SK-N-SH (cell line): ENCODE data around the gene CDX1. TPM values are rescaled to one million over a fixed set of nuclear protein-coding genes. Genes with fewer than 3 reads are reported as not detected.

Source experiments
- CTCF ChIA-PET: fragments of 300-600, 350-600 bp; formaldehyde crosslinking; extraction: SDS; loops from one replicate; lab custom pipeline; 2021; lab: Yijun Ruan, JAX
- POLR2A ChIA-PET: fragments of 350-600 bp; sonication (Branson Sonifier 250); formaldehyde crosslinking; extraction: SDS; loops from one replicate; lab custom pipeline; 2020; ENCODE audit warnings: antibody characterized with exemption, inconsistent platforms; lab: Yijun Ruan, JAX
- DNase-seq: peaks from one replicate; pipeline ENCODE4 v3.0.0; 2012
- H2AFZ ChIP-seq: fragments of 200-600 bp; sonication (generic); 2 replicates; pipeline ENCODE4 v1.8.1; 2016; ENCODE audit warnings: antibody characterized with exemption, mild to moderate bottlenecking, low read depth
- H3F3A ChIP-seq: fragments of 200-600 bp; sonication (generic); replicated peaks from 2 replicates; pipeline ENCODE3; 2016; ENCODE audit warnings: antibody characterized with exemption, mild to moderate bottlenecking; ENCODE audit not compliant: insufficient read depth
- H3K27ac ChIP-seq, 2 experiments: fragments of 200-500 bp in 1 of 2; fragments of 200-600 bp in 1 of 2; sonication (Bioruptor generic) in 1 of 2; sonication (generic), shearing (Covaris generic) in 1 of 2; 2 replicates each; pipeline versions ENCODE4 v1.5.1 to v1.6.1; 2014 to 2016; ENCODE audit warnings: low read depth in 2 of 2, inconsistent platforms in 1 of 2, low read length in 1 of 2, mild to moderate bottlenecking in 1 of 2, mixed read lengths in 1 of 2
- H3K27me3 ChIP-seq: fragments of 200-600 bp; sonication (generic), shearing (Covaris generic); 2 replicates; pipeline ENCODE4 v1.6.1; 2016; ENCODE audit warnings: mixed run types; ENCODE audit not compliant: insufficient read depth
- H3K36me3 ChIP-seq, 2 experiments: fragments of 200-500 bp in 1 of 2; fragments of 200-600 bp in 1 of 2; sonication (Bioruptor generic) in 1 of 2; sonication (generic) in 1 of 2; replicated peaks in 1 of 2; 2 replicates each; pipeline versions ENCODE3 to v1.5.1; 2014 to 2016; ENCODE audit warnings: low read length in 1 of 2, mild to moderate bottlenecking in 1 of 2; ENCODE audit not compliant: insufficient read depth in 2 of 2, control insufficient read depth in 1 of 2
- H3K4me1 ChIP-seq, 2 experiments: fragments of 200-500 bp in 1 of 2; fragments of 200-600 bp in 1 of 2; sonication (Bioruptor generic) in 1 of 2; sonication (generic), shearing (Covaris generic) in 1 of 2; 2 replicates each; pipeline versions ENCODE4 v1.5.1 to v1.6.1; 2014 to 2016; ENCODE audit warnings: low read depth in 1 of 2, low read length in 1 of 2, mixed run types in 1 of 2; ENCODE audit not compliant: insufficient read depth in 2 of 2, control insufficient read depth in 1 of 2
- H3K4me2 ChIP-seq: fragments of 200-600 bp; sonication (generic), shearing (Covaris generic); 2 replicates; pipeline ENCODE4 v1.6.1; 2017; ENCODE audit warnings: mixed run types
- H3K4me3 ChIP-seq, 2 experiments: fragments of 200-500 bp in 1 of 2; fragments of 200-600 bp in 1 of 2; sonication (Bioruptor generic) in 1 of 2; sonication (generic), shearing (Covaris generic) in 1 of 2; 2 replicates each; pipeline versions ENCODE4 v1.5.1 to v1.8.1; 2014 to 2016; ENCODE audit warnings: low read depth in 2 of 2, inconsistent platforms in 1 of 2, low read length in 1 of 2, mild to moderate bottlenecking in 1 of 2, mixed read lengths in 1 of 2, moderate library complexity in 1 of 2
- H3K79me2 ChIP-seq: fragments of 200-600 bp; sonication (generic); 2 replicates; pipeline ENCODE4 v1.8.1; 2017; ENCODE audit warnings: mild to moderate bottlenecking; ENCODE audit not compliant: insufficient read depth
- H3K9ac ChIP-seq: fragments of 200-600 bp; sonication (generic); 2 replicates; pipeline ENCODE4 v1.6.1; 2017; ENCODE audit warnings: mixed run types
- H3K9me2 ChIP-seq: fragments of 200-600 bp; sonication (generic); 2 replicates; pipeline ENCODE4 v1.6.1; 2017; ENCODE audit warnings: mixed run types
- H3K9me3 ChIP-seq: fragments of 200-600 bp; sonication (generic); 2 replicates; pipeline ENCODE4 v1.6.1; 2017; ENCODE audit warnings: mixed run types, mild to moderate bottlenecking, moderate library complexity
- H4K20me1 ChIP-seq: fragments of 200-600 bp; sonication (generic); 2 replicates; pipeline ENCODE4 v1.6.1; 2017; ENCODE audit warnings: mild to moderate bottlenecking, mixed run types; ENCODE audit not compliant: insufficient read depth
- CHD2 ChIP-seq: fragments of 150-350 bp; IDR thresholded peaks from 2 replicates; pipeline ENCODE4 v1.6.1; 2018; ENCODE audit warnings: low read length; ENCODE audit not compliant: partially characterized antibody
- CTCF ChIP-seq: fragments of 200-600 bp; sonication (generic); IDR thresholded peaks from 2 replicates; pipeline ENCODE4 v1.6.1; 2017; ENCODE audit warnings: antibody characterized with exemption, mild to moderate bottlenecking, moderate library complexity
- ELF1 ChIP-seq: IDR thresholded peaks from 2 replicates; pipeline ENCODE4 v1.4.0; 2012
- EP300 ChIP-seq, 2 experiments: IDR thresholded peaks; 2 replicates each; pipeline versions ENCODE4 v1.4.0 to v1.6.1; 2012; ENCODE audit warnings: borderline replicate concordance in 1 of 2, low read depth in 1 of 2, low read length in 1 of 2
- EZH2phosphoT487 ChIP-seq: fragments of 200-600 bp; sonication (generic); IDR thresholded peaks from 2 replicates; pipeline ENCODE4 v1.6.1; 2017; ENCODE audit warnings: low read depth, mixed run types, mild to moderate bottlenecking, antibody characterized with exemption, moderate library complexity, borderline replicate concordance
- FOSL2 ChIP-seq: IDR thresholded peaks from 2 replicates; pipeline ENCODE4 v1.4.0; 2012; ENCODE audit warnings: low read depth, mild to moderate bottlenecking, moderate library complexity, borderline replicate concordance
- FOXM1 ChIP-seq: IDR thresholded peaks from 2 replicates; pipeline ENCODE4 v1.4.0; 2012; ENCODE audit warnings: low read depth, mild to moderate bottlenecking
- GABPA ChIP-seq: IDR thresholded peaks from 2 replicates; pipeline ENCODE4 v1.4.0; 2012; ENCODE audit warnings: low read depth, mild to moderate bottlenecking
- GATA2 ChIP-seq: sonication (generic); formaldehyde crosslinking; IDR thresholded peaks from 2 replicates; pipeline ENCODE4 v1.5.0; 2020; ENCODE audit warnings: mild to moderate bottlenecking, missing genetic modification reagents
- IRF3 ChIP-seq: fragments of 150-350 bp; IDR thresholded peaks from 2 replicates; pipeline ENCODE4 v1.6.1; 2016; ENCODE audit warnings: mild to moderate bottlenecking, low read depth, low read length
- JUND ChIP-seq: IDR thresholded peaks from 2 replicates; pipeline ENCODE4 v1.4.0; 2012
- MAX ChIP-seq: IDR thresholded peaks from 2 replicates; pipeline ENCODE4 v1.4.0; 2012; ENCODE audit warnings: low read depth
- NFIC ChIP-seq: IDR thresholded peaks from 2 replicates; pipeline ENCODE4 v1.4.0; 2012; ENCODE audit warnings: borderline replicate concordance
- NRF1 ChIP-seq: IDR thresholded peaks from 2 replicates; pipeline ENCODE4 v1.6.1; 2012; ENCODE audit warnings: low read depth, mild to moderate bottlenecking, low read length
- POLR2AphosphoS5 ChIP-seq: IDR thresholded peaks from 2 replicates; pipeline ENCODE4 v1.6.1; 2012; ENCODE audit warnings: low read depth, low read length
- RAD21 ChIP-seq: IDR thresholded peaks from 2 replicates; pipeline ENCODE4 v1.6.1; 2012; ENCODE audit warnings: mild to moderate bottlenecking, low read length
- RCOR1 ChIP-seq: fragments of 150-350 bp; IDR thresholded peaks from 2 replicates; pipeline ENCODE4 v1.6.1; 2017; ENCODE audit warnings: antibody characterized with exemption, low read length
- RFX5 ChIP-seq: IDR thresholded peaks from 2 replicates; pipeline ENCODE4 v1.6.1; 2012; ENCODE audit warnings: mild to moderate bottlenecking, improper control_type of control experiment, low read length
- SMC3 ChIP-seq: IDR thresholded peaks from 2 replicates; pipeline ENCODE4 v1.6.1; 2012; ENCODE audit warnings: low read depth, low read length, improper control_type of control experiment
- TAF1 ChIP-seq: IDR thresholded peaks from 2 replicates; pipeline ENCODE4 v1.6.1; 2012; ENCODE audit warnings: low read depth, mild to moderate bottlenecking, low read length, moderate library complexity, borderline replicate concordance
- TEAD4 ChIP-seq: IDR thresholded peaks from 2 replicates; pipeline ENCODE4 v1.4.0; 2012; ENCODE audit warnings: mild to moderate bottlenecking, borderline replicate concordance; ENCODE audit not compliant: insufficient read depth
- USF1 ChIP-seq: IDR thresholded peaks from 2 replicates; pipeline ENCODE4 v1.4.0; 2012; ENCODE audit warnings: low read depth, borderline replicate concordance
- WGBS: methylation state at CpG from one replicate; pipeline ENCODE4 v1.1.6; 2017; ENCODE audit warnings: low lambda C conversion rate; 5-methylcytosine and 5-hydroxymethylcytosine counted together
- polyA plus RNA-seq, 3 experiments: library from polyadenylated mRNA; depleted of rRNA; stranded (reverse); fragments of >200 nt; gene quantifications; 2 replicates each; pipeline ENCODE4 v1.2.3, GENCODE V29; 2012

Gene CDX1
- polyA plus RNA-seq, 1 of the 3 experiments (the other 2 are of a cell fraction), result 0.23 TPM

GRCh38 chr5:150144879-150145278 is 21.7 kb upstream of the CDX1 start:
- no peak for DNase-seq
- no peak for TF ChIP-seq ELF1
- no peak for TF ChIP-seq RFX5
- no peak for TF ChIP-seq TEAD4
- no peak for TF ChIP-seq TAF1
- no peak for TF ChIP-seq CTCF
- TF ChIP-seq EZH2phosphoT487, result no peak
- TF ChIP-seq GABPA, result no peak
- no peak for TF ChIP-seq FOSL2
- no peak for TF ChIP-seq JUND
- TF ChIP-seq RCOR1, result no peak
- TF ChIP-seq NFIC, result no peak
- TF ChIP-seq IRF3, result no peak
- CTCF ChIA-PET, result interaction anchor here (0.6 to 3.4 kb wide), 7 partner anchors 10 to 670 kb away, joined by 3 to 16 read pairs (median 3); partner anchors contain the start of gene PDGFRB

GRCh38 chr5:150146235-150146634 is 20.3 kb upstream of the CDX1 start:
- peaks cover 0 to 7% of the 10 kb centered on the region in 2 experiments for H3K36me3 ChIP-seq
- TF ChIP-seq ELF1 (no peak), POLR2AphosphoS5 (no peak), FOXM1 (no peak), RAD21 (no peak), EP300 (IDR thresholded peaks at IDR 0.05; ENCODE audit: borderline replicate concordance in 1 of 2, low read depth in 1 of 2, low read length in 1 of 2) (no peak), FOSL2 (no peak), SMC3 (no peak), MAX (no peak), GATA2 (CRISPR knock-in tag) (no peak), NRF1 (no peak), CHD2 (no peak), USF1 (no peak)
- DNase-seq, result no peak
- peak overlapping the region; percentile 64 to 99; a peak in 2 of 4 replicates for H3K27ac ChIP-seq
- 89% methylated on average over 5 of the region's 5 CpGs for WGBS
- peaks cover 72% of the 10 kb centered on the region for H3K79me2 ChIP-seq
- peaks cover 40% of the 10 kb centered on the region for H3F3A ChIP-seq
- H3K4me1 ChIP-seq, result peaks cover 42 to 84% of the 10 kb centered on the region in 2 experiments
- H4K20me1 ChIP-seq, result peaks cover 12% of the 10 kb centered on the region; the same call in 1 of the 2 replicates
- ChIA-PET CTCF (interaction anchor here (1.1 to 1.9 kb wide), 5 partner anchors 9 to 15 kb away, joined by 3 to 11 read pairs (median 4); partner anchors contain the start of gene PDGFRB), POLR2A (no interaction called here)
- no peaks in the 10 kb centered on the region for H3K9me2 ChIP-seq
- no peaks in the 10 kb centered on the region for H3K9me3 ChIP-seq
- H3K9ac ChIP-seq, result no peak overlapping the region
- no peak overlapping the region for H3K4me2 ChIP-seq
- H3K27me3 ChIP-seq, result no peaks in the 10 kb centered on the region
- H2AFZ ChIP-seq, result no peak overlapping the region
- H3K4me3 ChIP-seq, result no peak overlapping the region

More at GRCh38 chr5:150144879-150145278, 21.7 kb upstream of the CDX1 start:
- Histone ChIP-seq H3K36me3 (peaks cover 0 to 2% of the 10 kb centered on the region in 2 experiments), H3K4me3 (no peak overlapping the region), H3K9ac (peak overlapping the region; percentile 73; the same call in 1 of the 2 replicates), H3K9me2 (no peaks in the 10 kb centered on the region), H3K79me2 (peaks cover 73% of the 10 kb centered on the region), H3K4me1 (peaks cover 54 to 84% of the 10 kb centered on the region in 2 experiments), H3K27me3 (no peaks in the 10 kb centered on the region), H2AFZ (no peak overlapping the region), H3F3A (peaks cover 41% of the 10 kb centered on the region), H4K20me1 (peaks cover 6% of the 10 kb centered on the region; the same call in 1 of the 2 replicates), H3K4me2 (peak overlapping the region; percentile 74; the same call in 1 of the 2 replicates), H3K27ac (peak overlapping the region; percentile 92 to 99), H3K9me3 (no peaks in the 10 kb centered on the region)
- POLR2A ChIA-PET, result interaction anchor here (2.3 kb wide), 1 partner anchor 8 kb away, joined by 10 read pairs; no protein-coding TSS in a partner anchor
- WGBS, result 49% methylated on average over 4 of the region's 4 CpGs
